GM19023 (cell line): ENCODE data around the gene CLRN3.

ENCODE experiments used
- ATAC-seq: cut with Tn5 transposase; IDR thresholded peaks from one replicate; pipeline ENCODE4 v1.9.1; 2021; ENCODE audit warnings: mild to moderate bottlenecking, moderate library complexity; ENCODE audit not compliant: unreplicated experiment

CLRN3 gene

GRCh38 chr10:127892743-127893142 lies at the start of gene CLRN3:
TSS of gene CLRN3 (minus strand) at chr10:127892941. CDS start at chr10:127892784, 157 bp downstream.
- ATAC-seq = no peak

GRCh38 chr10:127940866-127941640 lies 48.3 kb upstream of the CLRN3 start:
- no peak for ATAC-seq

GRCh38 chr10:127939786-127940330 lies 47.1 kb upstream of the CLRN3 start:
- ATAC-seq = no peak

- no peak for ATAC-seq
These were observed 45.2 kb upstream of the CLRN3 start for GRCh38 chr10:127937915-127938463.

- no peak for ATAC-seq
These were observed 44.3 kb upstream of the CLRN3 start for GRCh38 chr10:127937069-127937468.

GRCh38 chr10:127935071-127935561 lies 42.4 kb upstream of the CLRN3 start:
- ATAC-seq = no peak

- no peak for ATAC-seq
These were observed 41.6 kb upstream of the CLRN3 start for GRCh38 chr10:127934383-127934782.

- no peak for ATAC-seq
These were observed 40.5 kb upstream of the CLRN3 start for GRCh38 chr10:127933271-127933670.

GRCh38 chr10:127932521-127933270 lies 40.0 kb upstream of the CLRN3 start:
- ATAC-seq = no peak

GRCh38 chr10:127928021-127928806 lies 35.5 kb upstream of the CLRN3 start:
- no peak for ATAC-seq

GRCh38 chr10:127926455-127926854 lies 33.7 kb upstream of the CLRN3 start:
- ATAC-seq = no peak

GRCh38 chr10:127925471-127926207 lies 32.9 kb upstream of the CLRN3 start:
- ATAC-seq = no peak

- ATAC-seq = no peak
These were observed 30.9 kb upstream of the CLRN3 start for GRCh38 chr10:127923646-127924045.

GRCh38 chr10:127922675-127923366 lies 30.1 kb upstream of the CLRN3 start:
- no peak for ATAC-seq

GRCh38 chr10:127922206-127922605 lies 29.5 kb upstream of the CLRN3 start:
- ATAC-seq = no peak

GRCh38 chr10:127921753-127922145 lies 29.0 kb upstream of the CLRN3 start:
- no peak for ATAC-seq

GRCh38 chr10:127921075-127921752 lies 28.5 kb upstream of the CLRN3 start:
- no peak for ATAC-seq

- no peak for ATAC-seq
These were observed 27.7 kb upstream of the CLRN3 start for GRCh38 chr10:127920306-127921074.
